HG03139 (cell line): ENCODE results near the gene TCF7L1.
"Not testable (repeated sequence)": the region's sequence is repeated elsewhere in the genome, so short reads cannot be mapped to it uniquely, and the experiment has no call there.

ENCODE experiments used
- ATAC-seq: cut with Tn5 transposase; IDR thresholded peaks from one replicate; pipeline ENCODE4 v1.9.1; 2021; ENCODE audit not compliant: unreplicated experiment

TCF7L1 gene

GRCh38 chr2:85132834-85133637 is at the start of gene TCF7L1:
TCF7L1 (plus strand) TSS chr2:85133392; CDS start chr2:85133685, 293 bp downstream.
- no peak for ATAC-seq

GRCh38 chr2:85085563-85085962 is 47.6 kb upstream of the TCF7L1 start:
- no peak for ATAC-seq

- ATAC-seq: no peak
These were observed 45.7 kb upstream of the TCF7L1 start for GRCh38 chr2:85087541-85087940.

DNA sequence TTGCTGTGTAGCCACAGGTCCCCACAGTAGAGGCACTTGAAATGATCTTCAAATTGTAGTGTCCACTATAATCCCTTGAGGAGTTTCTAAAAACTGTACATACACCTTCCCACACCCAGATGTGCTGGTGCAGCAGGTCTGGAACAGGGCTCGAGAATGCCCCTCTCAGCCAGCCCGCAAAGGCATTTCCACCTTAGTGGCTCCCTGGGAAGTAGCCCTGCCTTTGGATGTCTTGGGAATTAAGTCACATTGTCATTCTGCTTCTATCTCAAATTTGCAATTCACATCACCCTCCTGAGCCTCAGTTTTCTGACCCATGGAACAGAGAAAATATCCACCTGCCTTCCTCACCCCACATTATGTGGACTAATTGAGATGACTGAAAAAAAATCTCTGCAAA is 44.3 kb upstream of the TCF7L1 start:
- no peak for ATAC-seq

DNA sequence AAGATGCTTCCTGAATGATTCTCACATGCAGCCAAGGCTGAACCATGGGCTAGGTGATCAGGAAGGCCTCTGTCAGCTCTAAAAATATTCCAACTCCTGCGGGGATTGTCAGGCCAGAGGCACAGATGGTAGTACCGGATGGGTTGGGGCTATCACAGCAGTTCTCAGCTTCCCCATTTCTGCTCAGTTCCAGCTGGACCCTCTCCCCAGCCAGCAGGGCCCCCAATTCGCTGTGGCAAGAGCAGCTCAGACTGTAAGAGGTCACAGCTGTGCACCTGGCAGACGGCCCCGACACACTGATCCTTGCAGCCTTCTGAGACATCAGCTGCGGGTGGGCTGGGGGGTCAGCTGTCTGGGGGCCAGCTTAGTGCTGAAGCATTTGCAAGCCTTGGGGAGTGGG is 43.6 kb upstream of the TCF7L1 start:
- ATAC-seq: no peak

DNA sequence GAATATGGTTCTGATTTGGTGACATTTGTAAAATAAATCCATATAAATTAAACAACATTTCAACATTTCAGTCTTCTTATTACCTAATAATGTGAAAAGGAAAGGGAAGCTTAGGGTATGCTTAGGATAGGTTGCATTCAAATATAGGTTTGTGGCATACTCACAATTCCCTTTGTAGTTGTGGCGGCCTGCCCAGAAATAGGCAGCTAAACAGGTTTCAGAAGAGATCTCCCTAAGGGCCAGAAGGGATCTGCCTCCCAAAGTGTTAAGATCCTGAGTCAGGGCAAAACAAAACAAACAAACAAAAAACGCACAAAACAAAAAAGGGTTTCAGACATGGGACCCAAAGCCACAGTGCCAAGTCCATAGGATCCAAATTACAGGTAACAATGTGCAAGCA is 41.4 kb upstream of the TCF7L1 start:
- ATAC-seq: no peak

DNA sequence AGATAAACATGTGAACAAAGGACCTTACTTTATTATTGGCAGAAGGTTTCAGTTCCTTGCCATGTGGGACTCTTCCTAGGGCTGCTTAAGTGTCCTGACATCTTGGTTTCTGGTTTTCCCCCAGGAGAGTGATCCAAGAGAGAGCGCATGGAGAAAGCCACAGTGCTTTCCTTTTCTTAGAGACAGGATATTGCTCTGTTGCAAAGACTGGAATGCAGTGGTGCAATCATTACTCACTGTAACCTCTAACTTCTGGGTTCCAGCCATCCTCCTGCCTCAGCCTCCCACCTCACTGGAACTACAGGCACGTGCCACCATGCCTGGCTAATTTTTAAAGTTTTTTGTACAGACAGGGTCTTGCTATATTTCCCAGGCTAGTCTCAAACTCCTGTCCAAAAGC is 38.1 kb upstream of the TCF7L1 start:
- no peak for ATAC-seq

DNA sequence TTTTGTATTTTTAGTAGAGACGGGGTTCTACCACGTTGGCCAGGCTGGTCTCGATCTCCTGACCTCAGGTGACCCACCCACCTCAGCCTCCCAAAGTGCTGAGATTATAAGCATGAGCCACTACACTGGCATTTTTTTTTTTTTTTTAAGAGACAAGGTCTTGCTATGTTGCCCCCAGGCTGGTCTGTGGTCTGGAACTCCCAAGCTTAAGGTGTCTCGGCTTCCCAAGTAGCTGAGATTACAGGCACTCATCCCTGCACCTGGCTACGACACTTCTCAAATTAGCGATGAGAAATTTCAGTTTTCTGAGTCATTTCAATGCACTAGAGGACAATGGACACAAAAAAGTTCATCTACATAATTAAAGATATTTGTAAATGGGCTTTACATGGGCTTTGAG is 36.6 kb upstream of the TCF7L1 start:
- ATAC-seq: no peak

GRCh38 chr2:85104228-85104627 is 29.0 kb upstream of the TCF7L1 start:
- ATAC-seq: no peak

DNA sequence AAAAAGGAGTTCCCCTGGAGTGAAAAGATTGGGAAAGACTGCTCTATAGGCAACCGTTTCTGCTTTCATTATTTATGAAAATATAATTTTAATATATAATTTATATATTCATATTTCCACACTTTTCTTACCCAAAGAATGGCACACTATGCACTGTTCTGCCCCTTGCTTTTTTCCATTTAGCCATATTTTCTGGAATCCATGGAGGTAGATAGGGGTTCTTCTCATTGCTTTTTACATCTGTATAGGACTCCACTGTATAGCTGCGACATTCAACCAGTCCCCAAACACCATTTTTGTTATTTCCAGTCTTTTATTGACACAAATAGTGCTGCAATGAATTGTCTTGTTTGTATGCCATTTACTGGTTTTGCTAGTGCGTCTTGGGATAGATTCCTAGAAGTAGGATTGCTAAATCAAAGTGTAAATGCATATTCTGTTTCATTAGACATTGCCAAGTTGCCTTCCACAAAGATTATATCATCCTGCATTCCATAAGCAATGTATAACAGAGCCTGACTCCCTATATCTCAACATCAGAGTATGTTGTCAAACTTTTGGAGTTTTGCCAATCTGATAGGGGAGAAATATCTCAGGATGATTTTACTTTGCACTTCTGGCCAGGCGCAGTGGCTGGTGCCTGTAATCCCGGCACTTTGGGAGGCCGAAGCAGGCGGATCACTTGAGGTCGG is 26.6 kb upstream of the TCF7L1 start:
- no peak for ATAC-seq

DNA sequence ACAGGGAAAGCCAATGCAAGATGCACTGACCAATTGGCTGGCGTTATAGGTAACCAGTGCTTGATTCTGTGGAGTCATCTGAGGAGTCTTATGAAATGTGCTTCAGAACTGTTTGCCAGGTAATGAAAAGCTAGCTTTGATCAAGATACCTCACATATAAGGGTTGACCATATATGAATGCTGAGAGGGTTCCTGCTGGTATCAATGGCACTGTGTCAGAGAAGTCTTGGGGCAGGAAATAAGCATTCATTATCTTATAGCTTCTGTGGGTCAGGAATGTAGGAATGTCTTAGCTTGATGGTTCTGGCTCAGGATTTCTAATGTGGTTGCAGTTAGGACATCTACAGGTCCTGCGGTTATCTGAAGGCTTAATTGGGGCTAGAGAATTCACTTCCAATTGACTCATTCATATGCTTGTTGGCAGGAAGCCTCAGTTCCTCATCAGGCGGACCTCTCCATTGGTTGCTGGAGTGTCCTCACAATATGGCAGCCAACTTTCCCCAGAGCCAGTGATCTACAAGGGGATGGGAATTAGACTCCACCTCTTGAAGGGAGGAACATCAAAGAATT is 22.1 kb upstream of the TCF7L1 start:
- ATAC-seq: no peak

DNA sequence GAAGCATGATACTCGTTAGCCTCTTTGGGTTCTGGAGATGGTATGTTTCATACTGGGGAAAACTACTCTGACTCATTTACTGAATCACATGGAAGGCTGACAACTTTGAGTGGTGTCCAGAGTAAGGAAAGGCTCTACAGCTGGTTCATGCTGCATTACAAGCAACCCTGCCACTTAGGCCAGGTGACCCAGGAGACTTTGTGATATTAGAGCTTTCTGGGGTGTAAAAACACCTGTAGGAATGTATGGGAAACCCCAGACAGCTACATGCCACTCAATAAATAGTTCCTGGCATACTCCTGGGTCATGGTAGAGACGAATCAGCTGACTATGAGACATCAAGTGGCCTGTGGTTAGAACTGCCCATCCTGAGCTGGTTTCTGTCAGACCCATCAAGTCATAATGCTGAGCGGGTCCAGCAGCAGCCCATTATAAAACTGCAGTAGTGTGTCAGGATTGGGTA is 21.3 kb upstream of the TCF7L1 start:
- ATAC-seq: no peak

DNA sequence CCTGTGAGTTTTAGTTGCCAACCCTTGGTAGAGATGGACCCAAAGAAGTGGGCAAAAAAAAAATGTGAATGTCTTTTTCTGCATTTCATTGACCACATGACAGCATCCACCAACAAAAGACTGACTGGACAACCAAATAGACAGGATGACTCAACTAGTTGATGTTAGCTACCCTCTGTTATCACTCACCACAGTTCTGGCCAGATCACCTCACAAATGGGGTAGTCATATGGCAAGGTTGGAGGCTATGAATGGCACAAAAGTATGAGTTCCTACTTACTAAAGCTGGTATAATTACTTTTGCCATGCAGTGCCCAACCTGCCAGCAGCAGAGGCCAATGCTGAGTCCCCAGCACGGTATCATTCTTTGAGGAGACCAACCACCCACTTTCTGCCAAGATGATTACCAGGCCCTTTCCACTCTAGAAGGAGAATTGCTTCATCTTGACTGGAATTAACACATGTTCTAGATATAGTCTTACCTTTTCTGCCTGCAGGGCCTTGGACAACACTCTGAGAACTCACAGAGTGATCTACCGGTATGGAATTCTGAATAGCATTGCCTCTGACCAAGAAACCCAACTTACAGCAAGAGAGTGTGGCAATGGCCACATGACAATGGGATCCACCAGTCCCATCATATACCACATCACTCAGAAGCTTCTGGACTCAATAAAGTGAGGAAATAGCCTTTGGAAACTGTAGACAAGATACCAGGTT is 20.1 kb upstream of the TCF7L1 start:
- ATAC-seq: no peak

- no peak for ATAC-seq
These were observed 18.4 kb upstream of the TCF7L1 start for GRCh38 chr2:85114586-85115330.

- ATAC-seq: no peak
These were observed 17.0 kb upstream of the TCF7L1 start for GRCh38 chr2:85116207-85116606.

DNA sequence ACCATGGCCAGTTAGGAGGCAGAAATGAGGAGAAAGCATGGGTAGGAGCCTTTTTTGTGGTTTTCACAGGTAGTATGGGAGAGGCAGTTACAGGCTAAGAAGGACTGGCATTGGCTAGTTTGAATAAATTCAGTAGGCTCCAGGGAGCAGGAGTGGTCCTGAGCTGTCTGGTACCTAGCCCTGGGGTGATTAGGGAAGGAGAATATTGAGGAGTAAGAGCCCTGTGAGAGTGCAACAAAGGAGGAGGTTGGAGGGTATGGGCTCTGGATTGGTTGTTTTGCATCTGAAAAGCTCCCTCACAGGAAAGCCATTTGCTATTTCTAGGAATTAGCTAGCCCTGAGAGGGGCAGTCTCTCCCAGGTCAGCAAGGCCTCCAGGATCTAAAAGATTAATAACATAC is 13.3 kb upstream of the TCF7L1 start:
- no peak for ATAC-seq

DNA sequence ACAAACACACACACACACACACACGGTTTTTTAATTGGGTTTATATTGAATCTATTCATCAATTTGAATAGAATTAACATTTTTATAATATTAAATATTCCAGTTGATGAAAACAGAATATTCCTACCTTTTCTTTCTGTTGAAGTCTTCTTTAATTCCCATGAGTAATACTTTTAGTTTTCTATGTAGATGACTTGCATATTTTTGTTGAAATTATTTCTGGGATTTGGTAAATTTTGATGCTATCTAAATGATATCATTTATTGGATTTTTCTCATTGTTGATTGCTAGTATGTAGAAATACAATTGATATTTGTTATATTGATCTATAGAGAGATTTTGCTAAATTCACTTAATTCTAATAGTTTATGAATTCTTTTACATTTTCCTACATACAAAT is 12.8 kb upstream of the TCF7L1 start:
- ATAC-seq: no peak

DNA sequence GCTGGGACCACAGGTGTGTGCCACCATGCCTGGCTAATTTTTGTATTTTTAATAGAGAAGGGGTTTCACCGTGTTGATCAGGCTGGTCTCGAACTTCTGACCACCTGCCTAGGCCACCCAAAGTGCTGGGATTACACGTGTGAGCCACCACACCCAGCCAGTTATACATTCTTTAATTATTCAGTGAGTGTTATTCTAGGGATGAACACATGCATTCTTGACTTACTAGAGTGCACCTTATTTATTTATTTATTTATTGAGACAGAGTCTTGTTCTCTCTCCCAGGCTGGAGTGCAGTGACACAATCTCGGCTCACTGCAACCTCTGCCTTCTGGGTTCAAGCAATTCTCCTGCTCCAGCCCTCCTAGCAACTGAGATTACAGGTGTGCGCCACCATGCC is 6.7 kb upstream of the TCF7L1 start:
- not testable (repeated sequence) for ATAC-seq

- no peak for ATAC-seq
These were observed 3.3 kb upstream of the TCF7L1 start for GRCh38 chr2:85129861-85130260.

DNA sequence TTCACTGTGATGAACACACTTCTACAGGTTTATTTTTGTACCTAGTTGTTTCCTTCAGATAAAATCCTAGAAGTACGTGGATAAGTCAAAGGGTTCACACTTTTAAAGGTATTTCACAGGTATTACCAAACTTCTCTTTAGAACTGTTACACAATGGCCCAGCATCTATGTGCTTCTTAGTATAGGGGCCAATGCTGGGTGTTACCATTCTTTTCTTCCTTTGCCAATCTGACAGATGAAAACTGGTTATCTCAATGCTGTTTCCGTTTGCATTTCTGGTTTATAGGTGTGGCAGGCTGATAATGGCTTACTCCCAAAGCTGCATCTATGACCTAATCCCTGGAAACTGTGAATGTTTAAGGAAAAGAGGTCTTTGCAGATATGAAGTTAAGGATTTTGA is 2.8 kb upstream of the TCF7L1 start:
- ATAC-seq: no peak

DNA sequence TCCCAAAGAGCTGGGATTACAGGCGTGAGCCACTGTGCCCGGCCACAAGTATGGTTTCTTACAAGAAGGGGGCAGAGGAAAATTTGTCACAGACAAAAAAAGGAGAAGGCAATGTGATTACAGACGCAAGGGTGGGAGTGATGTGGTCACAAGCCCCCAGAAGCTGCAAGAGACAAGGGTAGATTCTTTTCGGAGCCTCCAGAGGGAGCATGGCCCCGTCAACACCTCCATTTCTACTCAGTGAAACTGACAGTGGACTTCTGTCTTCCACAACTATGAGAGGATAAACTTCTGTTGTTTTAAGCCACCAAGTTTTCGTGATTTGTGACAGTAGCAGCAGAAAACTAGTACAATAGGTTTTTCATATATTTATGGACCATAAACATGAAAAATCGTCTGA is 2.1 kb upstream of the TCF7L1 start:
- ATAC-seq: no peak
